ENCODE results near the gene SCNN1G.

The SCNN1G gene

DNA sequence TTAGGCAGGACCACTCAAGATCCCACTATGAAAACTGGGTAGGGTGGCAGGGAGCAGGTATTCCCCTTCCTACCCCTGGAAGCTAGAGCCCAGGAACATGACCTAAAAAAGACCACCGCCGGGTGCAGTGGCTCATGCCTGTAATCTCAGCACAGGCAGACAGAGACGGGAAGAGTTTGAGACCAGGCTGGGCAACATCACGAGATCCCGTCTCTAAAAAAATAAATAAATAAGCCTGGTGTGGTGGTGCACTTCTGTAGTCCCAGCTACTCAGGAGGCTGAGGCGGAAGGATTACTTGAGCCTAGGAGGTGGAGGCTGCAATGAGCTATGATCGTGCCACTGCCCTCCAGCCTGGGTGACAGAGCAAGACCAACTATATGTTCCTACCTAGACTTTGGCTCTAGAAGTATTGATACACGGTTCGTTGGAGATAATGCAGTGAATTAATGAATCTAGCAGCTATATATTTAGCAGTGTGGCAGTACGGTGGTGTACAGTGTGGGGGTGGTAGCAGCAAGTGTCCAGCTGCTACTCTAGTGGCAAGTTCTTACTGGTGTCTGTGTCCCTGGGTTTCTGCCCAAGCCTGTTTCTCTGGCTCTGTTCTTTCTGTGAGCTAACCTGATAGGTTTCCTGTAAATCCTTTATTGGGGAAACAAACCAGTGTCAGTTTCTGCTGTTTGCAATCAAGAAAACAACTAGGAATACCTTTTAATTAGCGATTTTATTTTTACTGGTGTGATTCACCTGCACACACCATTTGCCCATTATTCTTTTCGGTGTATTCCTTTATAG lies 30.0 kb upstream of the SCNN1G start:
- no peak for DNase-seq

- no peak for DNase-seq
Measured at GRCh38 chr16:23155445-23156049, 27.0 kb upstream of the SCNN1G start.

DNA sequence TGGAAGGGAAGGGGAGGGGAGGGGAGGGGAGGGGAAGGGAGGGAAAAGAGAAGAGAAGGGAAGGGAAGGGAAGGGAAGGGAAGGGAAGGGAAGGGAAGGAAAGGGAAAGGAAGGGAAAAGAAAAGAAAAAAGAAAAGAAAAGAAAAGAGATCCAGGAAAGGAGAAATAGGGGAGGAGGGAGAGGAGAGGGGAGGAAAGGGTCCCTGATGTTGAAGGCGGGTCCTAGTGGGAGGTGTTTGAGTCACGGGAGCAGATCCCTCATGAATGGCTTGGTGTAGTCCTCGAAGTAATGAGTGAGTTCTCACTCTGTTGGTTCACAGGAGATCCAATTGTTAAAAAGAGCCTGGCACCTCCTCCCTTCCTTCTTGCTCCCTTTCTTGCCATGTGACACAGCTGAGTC lies 26.4 kb upstream of the SCNN1G start:
- no peak for DNase-seq

DNA sequence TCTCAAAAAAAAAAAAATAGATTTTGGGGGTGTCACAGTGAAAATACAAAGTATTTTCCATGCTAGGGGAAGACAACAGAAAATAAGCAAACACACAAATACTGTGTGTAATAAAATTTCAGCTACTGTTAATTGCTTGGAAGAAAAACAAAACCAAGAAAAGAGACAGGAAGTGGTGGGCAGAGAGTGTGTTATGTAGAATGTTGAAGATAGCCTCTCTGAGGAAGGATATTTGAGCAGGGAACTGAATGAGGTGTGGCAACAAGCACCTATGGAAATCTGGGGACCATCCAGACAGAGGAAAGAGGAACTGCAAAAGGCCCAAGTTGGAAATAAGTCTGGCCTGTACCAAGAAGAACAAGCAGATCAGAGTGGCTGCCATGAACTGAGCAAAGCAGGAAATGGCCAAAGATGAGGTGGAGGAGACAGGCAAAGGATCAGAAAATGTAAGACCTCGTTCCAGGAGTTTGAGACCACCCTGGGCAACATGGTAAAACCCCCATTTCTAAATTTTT lies 25.5 kb upstream of the SCNN1G start:
- DNase-seq = no peak

DNA sequence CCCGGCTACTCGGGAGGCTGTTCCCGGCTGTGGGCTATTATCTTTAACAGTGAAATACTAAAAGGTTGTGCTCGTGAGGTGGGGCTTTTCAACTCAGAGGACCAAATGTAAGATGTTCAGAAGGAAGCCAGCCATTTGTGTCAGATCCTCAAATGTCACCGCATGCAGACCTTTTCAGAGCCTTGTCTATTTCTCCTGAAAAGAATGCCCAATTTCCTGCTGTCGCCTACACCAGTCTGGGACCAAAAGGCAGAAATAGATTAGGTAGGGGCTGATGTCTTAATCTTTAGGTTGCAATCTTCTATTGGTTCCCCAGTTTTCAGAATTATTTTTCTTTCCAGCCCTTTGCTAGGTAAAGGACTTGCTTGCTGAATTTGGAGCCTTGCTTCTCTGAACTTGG lies 24.4 kb upstream of the SCNN1G start:
- DNase-seq = no peak

GRCh38 chr16:23160082-23160481 lies 22.5 kb upstream of the SCNN1G start:
- DNase-seq = no peak

- DNase-seq = no peak
Measured at GRCh38 chr16:23160574-23160973, 22.0 kb upstream of the SCNN1G start.

GRCh38 chr16:23163921-23164320 lies 18.6 kb upstream of the SCNN1G start:
- DNase-seq = no peak

DNA sequence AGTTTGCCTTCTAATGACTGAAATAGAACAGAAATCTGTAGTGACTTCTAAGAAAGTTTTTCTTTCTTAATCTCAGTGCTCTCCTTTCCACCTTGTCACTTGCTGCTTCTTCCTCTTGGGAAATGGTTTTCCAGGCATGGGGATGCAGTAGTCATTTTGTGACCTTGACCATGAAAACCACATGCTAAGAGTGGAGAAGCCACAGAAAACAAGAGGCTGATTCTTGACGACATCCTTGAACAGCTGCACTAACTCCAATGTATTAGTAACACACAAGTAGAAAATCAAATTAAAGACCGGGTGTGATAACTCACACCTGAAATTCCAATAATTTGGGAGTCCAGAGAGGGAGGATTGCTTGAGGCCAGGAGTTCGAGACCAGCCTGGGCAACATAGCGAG lies 17.8 kb upstream of the SCNN1G start:
- no peak for DNase-seq

DNA sequence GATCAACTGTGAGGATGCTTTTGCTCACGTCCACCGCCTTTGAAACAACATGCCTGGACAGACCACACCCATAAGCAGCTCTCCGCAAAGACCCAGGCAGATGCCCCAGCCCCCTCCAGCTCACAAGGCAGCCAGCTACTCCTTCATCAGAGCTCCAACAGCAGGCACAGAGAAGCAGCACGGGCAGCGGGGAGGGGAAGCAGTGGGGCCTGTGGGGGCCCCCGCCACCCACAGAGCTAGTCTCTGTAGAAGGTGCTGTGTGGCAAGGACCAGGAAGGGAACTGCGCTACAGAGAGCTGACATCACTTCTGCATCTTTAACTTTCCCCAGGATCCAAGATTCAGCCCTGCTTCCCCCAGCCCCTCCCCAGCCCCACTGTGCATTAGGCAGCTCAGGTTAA lies 10.0 kb upstream of the SCNN1G start:
- no peak for DNase-seq

- DNase-seq = no peak
Measured at GRCh38 chr16:23172994-23173393, 9.6 kb upstream of the SCNN1G start.

DNA sequence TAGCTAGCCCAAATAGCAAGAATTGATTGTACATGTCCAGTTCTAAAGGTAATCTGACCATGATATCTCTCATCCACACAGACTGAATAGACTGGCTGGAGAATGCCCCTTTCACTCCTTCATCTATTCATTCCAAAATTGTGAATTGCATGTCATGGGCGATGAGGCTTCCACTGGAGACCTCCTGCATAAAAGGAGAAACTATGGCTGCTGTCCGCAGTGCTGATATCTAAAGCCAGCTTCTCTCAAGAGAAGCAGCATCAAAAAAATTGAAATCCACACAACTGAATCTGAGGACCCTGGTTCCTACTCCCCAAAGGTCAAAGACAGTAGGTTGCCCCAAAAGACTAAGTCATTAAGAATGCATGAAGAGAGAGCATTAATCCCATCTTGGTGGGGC lies 7.9 kb upstream of the SCNN1G start:
- no peak for DNase-seq

GRCh38 chr16:23175651-23176050 lies 6.9 kb upstream of the SCNN1G start:
- no peak for DNase-seq

GRCh38 chr16:23181506-23181905 lies 1.0 kb upstream of the SCNN1G start:
- DNase-seq = no peak

GRCh38 chr16:23182206-23182678 lies 303 bp upstream of the SCNN1G start:
- DNase-seq = peak; percentile 67

- DNase-seq = no peak
Measured at GRCh38 chr16:23183543-23183862, 958 bp downstream of the SCNN1G start.

GRCh38 chr16:23185656-23186055 lies 3.1 kb downstream of the SCNN1G start:
- no peak for DNase-seq

DNA sequence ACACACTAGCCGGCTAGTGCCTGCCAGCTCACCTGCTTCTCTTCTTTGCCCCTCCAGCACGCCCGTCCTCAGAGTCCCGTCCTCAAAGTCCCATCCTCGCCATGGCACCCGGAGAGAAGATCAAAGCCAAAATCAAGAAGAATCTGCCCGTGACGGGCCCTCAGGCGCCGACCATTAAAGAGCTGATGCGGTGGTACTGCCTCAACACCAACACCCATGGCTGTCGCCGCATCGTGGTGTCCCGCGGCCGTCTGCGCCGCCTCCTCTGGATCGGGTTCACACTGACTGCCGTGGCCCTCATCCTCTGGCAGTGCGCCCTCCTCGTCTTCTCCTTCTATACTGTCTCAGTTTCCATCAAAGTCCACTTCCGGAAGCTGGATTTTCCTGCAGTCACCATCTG lies 3.6 kb downstream of the SCNN1G start:
- no peak for DNase-seq

DNA sequence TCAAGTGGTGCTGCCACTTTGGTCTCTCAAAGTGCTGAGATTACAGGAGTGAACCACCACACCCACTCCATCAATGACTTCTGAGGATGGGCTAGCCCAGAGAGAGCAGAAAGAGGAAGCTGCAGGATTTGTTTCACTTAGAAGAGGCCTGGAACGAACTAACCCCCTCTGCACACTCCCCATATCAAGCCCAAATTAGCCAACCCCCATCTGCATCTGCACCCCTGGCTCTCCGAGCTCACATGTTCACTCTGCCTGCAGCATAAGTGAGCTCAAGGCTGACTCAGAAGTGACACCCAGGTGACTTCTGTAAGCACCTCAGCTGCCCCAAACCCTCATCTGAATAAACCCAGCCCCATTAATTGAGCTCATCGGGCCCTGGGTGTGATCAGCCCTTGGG lies 4.8 kb downstream of the SCNN1G start:
- DNase-seq = no peak

- DNase-seq = no peak
Measured at GRCh38 chr16:23188911-23189310, 6.4 kb downstream of the SCNN1G start.

- no peak for DNase-seq
Measured at GRCh38 chr16:23194497-23195221, 12.1 kb downstream of the SCNN1G start.

DNA sequence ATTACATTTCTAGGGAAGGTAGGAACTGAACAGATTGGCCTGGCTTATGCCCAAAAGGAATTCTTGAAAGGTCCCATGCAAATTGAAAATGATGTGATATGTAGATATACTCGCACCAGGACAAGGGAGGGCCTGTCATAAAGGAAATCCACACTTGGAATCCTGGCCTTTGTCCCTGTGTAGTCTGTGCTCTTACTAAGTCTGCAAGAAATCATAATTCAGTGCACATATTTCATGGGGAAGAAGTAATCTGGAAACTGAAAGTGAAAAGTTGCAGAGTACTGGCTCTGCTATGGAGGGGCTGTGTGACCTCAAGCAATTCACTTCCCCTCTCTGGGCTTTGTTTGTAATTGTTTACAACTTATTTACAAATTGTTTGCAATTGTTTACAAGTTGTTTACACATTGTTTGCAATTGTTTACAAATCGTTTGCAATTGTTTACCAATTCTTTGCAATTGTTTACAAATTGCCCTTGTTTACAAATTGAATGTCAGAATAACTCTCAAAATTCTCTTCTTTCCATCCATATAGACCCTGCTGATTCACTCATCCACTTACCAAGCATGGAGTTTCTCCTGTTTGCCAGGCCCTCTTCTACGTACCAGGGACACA lies 12.9 kb downstream of the SCNN1G start:
- no peak for DNase-seq

- no peak for DNase-seq
Measured at GRCh38 chr16:23196539-23196938, 14.0 kb downstream of the SCNN1G start.

DNA sequence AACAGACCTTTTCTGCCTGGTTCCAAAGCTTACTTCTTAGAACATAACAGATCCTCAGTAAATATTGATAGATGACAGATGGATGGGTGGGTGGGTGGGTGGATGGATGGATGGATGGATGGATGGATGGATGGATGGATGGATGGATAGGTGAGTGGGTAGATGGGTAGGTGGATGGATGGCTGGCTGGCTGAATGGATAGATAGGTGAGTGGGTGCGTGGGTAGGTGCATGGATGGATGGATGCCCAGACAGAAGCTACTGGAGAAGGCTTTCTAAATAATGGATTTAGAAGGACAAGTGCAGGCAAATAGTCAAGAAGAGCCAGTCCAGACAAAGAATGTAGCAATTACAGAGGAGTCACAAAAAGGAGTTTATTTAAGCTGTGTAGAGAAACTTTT lies 19.6 kb downstream of the SCNN1G start:
- DNase-seq = no peak

Measured in activated CD8-positive, alpha-beta memory T cell treated with anti-CD3 and anti-CD28 coated beads, Interleukin-2, amount 50 U/mL, for 4 hours (primary cell).